ENCODE data around the gene RALGDS. TPM values are rescaled to one million over a fixed set of nuclear protein-coding genes. Genes with fewer than 3 reads are reported as not detected.

Gene RALGDS
- total and polyA plus RNA-seq, 9 of the 15 experiments (the other 6 are each of a cell fraction or from before 2014, with no cell fraction given), result 0.75 to 43.3 (median 27.1) TPM

GRCh38 chr9:133067813-133068212 is 53.2 kb downstream of the RALGDS start:
- CTCF ChIA-PET (ENCODE audit: low intra/inter-chr PET ratio), result no interaction called here
- WGBS (ENCODE audit: insufficient coverage, low coverage, missing lambda C conversion rate), result 41% methylated on average over 8 of the region's 11 CpGs
- H3K9me1 ChIP-seq (ENCODE audit: control insufficient read depth, insufficient read depth, low read length), result no peaks in the 10 kb centered on the region

More at GRCh38 chr9:133067813-133068212, 53.2 kb downstream of the RALGDS start:
- Histone ChIP-seq H3K36me3 (ENCODE audit: control insufficient read depth, insufficient read depth, low read length) (no peaks in the 10 kb centered on the region), H3K27me3 (ENCODE audit: control insufficient read depth in 2 of 2, insufficient read depth in 2 of 2, low read length in 2 of 2) (no peaks in the 10 kb centered on the region), H2AFZ (ENCODE audit: low read depth, low read length) (no peak overlapping the region), H3K4me2 (ENCODE audit: insufficient read depth, low read length) (no peak overlapping the region), H3K9ac (ENCODE audit: insufficient read depth in 1 of 2, low read depth in 2 of 2, low read length in 2 of 2) (no peak overlapping the region), H3K9me3 (replicated peaks; ENCODE audit: control insufficient read depth, insufficient read depth, low read depth, low read length) (no peaks in the 10 kb centered on the region), H3K4me3 (no peak overlapping the region), H3K27ac (ENCODE audit: extremely low read depth, low read depth, low read length) (no peak overlapping the region), H3K79me2 (ENCODE audit: control insufficient read depth, insufficient read depth, low read length) (no peaks in the 10 kb centered on the region), H4K20me1 (replicated peaks; ENCODE audit: control insufficient read depth, insufficient read depth, low read length) (no peaks in the 10 kb centered on the region), H3K4me1 (replicated peaks in 1 of 2; ENCODE audit: control insufficient read depth in 2 of 2, insufficient read depth in 2 of 2, low read length in 2 of 2) (peaks cover 0 to 22% of the 10 kb centered on the region in 2 experiments; a peak in 2 of 5 replicates)
- intact Hi-C loops (cut with micrococcal nuclease), result no loop called here
- no peak for ATAC-seq
- in situ Hi-C loops (cut with MboI), result no loop called here
- FAIRE-seq, result no peak
- no peak for TF ChIP-seq ZNF324 (CRISPR knock-in tag; IDR thresholded peaks at IDR 0.05)
- TF ChIP-seq DIDO1 (tag; IDR thresholded peaks at IDR 0.05; ENCODE audit: low read depth), result no peak
- TF ChIP-seq PHF21A (IDR thresholded peaks at IDR 0.05; ENCODE audit: borderline replicate concordance, low read depth), result no peak
- TF ChIP-seq PURB (CRISPR knock-in tag; IDR thresholded peaks at IDR 0.05; ENCODE audit: low read depth), result no peak
- TF ChIP-seq ZNF444 (CRISPR knock-in tag; IDR thresholded peaks at IDR 0.05), result no peak
- no peak for TF ChIP-seq MLLT1 (IDR thresholded peaks at IDR 0.05)
- no peak for TF ChIP-seq BDP1 (IDR thresholded peaks at IDR 0.05; ENCODE audit: insufficient read depth, insufficient read length)
- TF ChIP-seq IRF1 (CRISPR knock-in tag; IDR thresholded peaks at IDR 0.05; ENCODE audit: borderline replicate concordance), result no peak
- TF ChIP-seq ZC3H11A (IDR thresholded peaks at IDR 0.05; ENCODE audit: low read depth, low read length), result no peak
- TF ChIP-seq MYBL2 (IDR thresholded peaks at IDR 0.05; ENCODE audit: low read depth), result no peak
- TF ChIP-seq MYBL2 (CRISPR knock-in tag; IDR thresholded peaks at IDR 0.05; ENCODE audit: borderline replicate concordance), result no peak
- no peak for TF ChIP-seq RBM17 (IDR thresholded peaks at IDR 0.05; ENCODE audit: borderline replicate concordance, low read depth, low read length)
- no peak for TF ChIP-seq ZNF778 (CRISPR knock-in tag; IDR thresholded peaks at IDR 0.05)
- no peak for TF ChIP-seq TFAP4 (CRISPR knock-in tag; IDR thresholded peaks at IDR 0.05; ENCODE audit: borderline replicate concordance)
- no peak for TF ChIP-seq TAL1 (IDR thresholded peaks at IDR 0.05)
- no peak for TF ChIP-seq SAFB2 (IDR thresholded peaks at IDR 0.05; ENCODE audit: borderline replicate concordance, low read depth, low read length, severe bottlenecking)
- TF ChIP-seq SRSF1 (IDR thresholded peaks at IDR 0.05; ENCODE audit: low read depth, low read length), result no peak
- TF ChIP-seq ZNF146 (CRISPR knock-in tag; IDR thresholded peaks at IDR 0.05; ENCODE audit: unreplicated experiment), result no peak
- TF ChIP-seq TRIM24 (IDR thresholded peaks at IDR 0.05), result no peak
- POLR2A ChIA-PET, result interaction anchor here (0.6 to 1.3 kb wide), 3 partner anchors 8 to 349 kb away, joined by 3 to 5 read pairs (median 3); partner anchors contain the start of gene GTF3C5
- DNase-seq (ENCODE audit: extremely low read depth in 1 of 4, low spot score in 3 of 4), result no peak
- BruUV-seq (replicated peaks), result no TSS peak
